Upper lobe of left lung (tissue), 6 donors: ENCODE results near the gene ANGEL2. TPM values are rescaled to one million over a fixed set of nuclear protein-coding genes. Genes with fewer than 3 reads are reported as not detected.

Source experiments
- ATAC-seq, 2 donors: fragments of 200-7000 bp; cut with Tn5 transposase; one replicate each; pipeline ENCODE4 v1.9.1; 2022; ENCODE audit warnings: mild to moderate bottlenecking in 2 of 2, moderate library complexity in 2 of 2; ENCODE audit not compliant: low FRiP score in 2 of 2
- DNase-seq, 2 donors: peaks; one replicate each; pipeline ENCODE4 v3.0.0-alpha.2; 2019 to 2020
- H3K27ac ChIP-seq, 4 donors: fragments of 200-600 bp; sonication (generic); one replicate each; pipeline ENCODE4 v1.5.1; 2016 to 2019
- H3K27me3 ChIP-seq, 4 donors: fragments of 200-600 bp; sonication (generic); one replicate each; pipeline ENCODE4 v1.5.1; 2017 to 2019
- H3K36me3 ChIP-seq, 4 donors: fragments of 200-600 bp; sonication (generic); one replicate each; pipeline ENCODE4 v1.5.1; 2016 to 2019
- H3K4me1 ChIP-seq, 4 donors: fragments of 200-600 bp; sonication (generic); one replicate each; pipeline ENCODE4 v1.5.1; 2018 to 2019
- H3K4me3 ChIP-seq, 4 donors: fragments of 200-600 bp; sonication (generic); one replicate each; pipeline ENCODE4 v1.5.1; 2017 to 2019; ENCODE audit warnings: mild to moderate bottlenecking in 2 of 4, moderate library complexity in 1 of 4
- H3K9me3 ChIP-seq, 4 donors: fragments of 200-600 bp; sonication (generic); one replicate each; pipeline ENCODE4 v1.5.1; 2018 to 2019
- CTCF ChIP-seq, 6 experiments: fragments of 450-650 bp in 4 of 6; fragments of 200-600 bp in 2 of 6; sonication (generic) in 2 of 6; IDR thresholded peaks; one replicate each; pipeline ENCODE4 v1.5.1; 2016 to 2019; ENCODE audit warnings: antibody characterized with exemption in 6 of 6
- EP300 ChIP-seq, 4 donors: sonication (generic); formaldehyde crosslinking; IDR thresholded peaks; one replicate each; pipeline ENCODE4 v1.5.1; 2017; ENCODE audit warnings: antibody characterized with exemption in 4 of 4, control low read depth in 2 of 4
- POLR2A ChIP-seq, 4 donors: fragments of 450-650 bp; IDR thresholded peaks; one replicate each; pipeline ENCODE4 v1.5.1; 2016 to 2017; ENCODE audit warnings: antibody characterized with exemption in 4 of 4, mild to moderate bottlenecking in 2 of 4
- POLR2AphosphoS5 ChIP-seq, 2 donors: sonication (generic); formaldehyde crosslinking; IDR thresholded peaks; one replicate each; pipeline ENCODE4 v1.5.1; 2017; ENCODE audit warnings: antibody characterized with exemption in 2 of 2
- WGBS, 2 donors: methylation state at CpG; one replicate each; pipeline ENCODE4 v1.1.5; 2017 to 2018; 5-methylcytosine and 5-hydroxymethylcytosine counted together
- total RNA-seq, 6 donors: library from RNA; depleted of rRNA in 4 of 6; stranded (reverse); fragments of >200 nt in 4 of 6; gene quantifications; one replicate each; pipeline versions ENCODE4 v1.1.0 to v1.2.1, GENCODE V29; 2016 to 2021
- donor health status: DM: no; HTN: no; CAD: no; lungs with moderate emphysema.
- donor health status: DM: no; HTN: yes; CAD: no; lungs with severe emphysema.

The ANGEL2 gene
- total RNA-seq, 6 donors from 2014 or later = 29.4 to 68.7 (median 35.6) TPM

GRCh38 chr1:212964102-212964501 lies 51.6 kb downstream of the ANGEL2 start:
- no peak for TF ChIP-seq CTCF (IDR thresholded peaks at IDR 0.05)
- no peak for TF ChIP-seq POLR2A (IDR thresholded peaks at IDR 0.05)
- no peak for TF ChIP-seq EP300 (IDR thresholded peaks at IDR 0.05)
- TF ChIP-seq POLR2AphosphoS5 (IDR thresholded peaks at IDR 0.05) = no peak
- Histone ChIP-seq H3K4me1 (no peaks in the 10 kb centered on the region), H3K27ac (no peak overlapping the region), H3K9me3 (no peaks in the 10 kb centered on the region), H3K36me3 (no peaks in the 10 kb centered on the region), H3K27me3 (no peaks in the 10 kb centered on the region), H3K4me3 (no peak overlapping the region)
- 85 to 88% methylated on average over 6 of the region's 6 CpGs for WGBS, 2 donors
- DNase-seq (no peak), ATAC-seq (no peak)

DNA sequence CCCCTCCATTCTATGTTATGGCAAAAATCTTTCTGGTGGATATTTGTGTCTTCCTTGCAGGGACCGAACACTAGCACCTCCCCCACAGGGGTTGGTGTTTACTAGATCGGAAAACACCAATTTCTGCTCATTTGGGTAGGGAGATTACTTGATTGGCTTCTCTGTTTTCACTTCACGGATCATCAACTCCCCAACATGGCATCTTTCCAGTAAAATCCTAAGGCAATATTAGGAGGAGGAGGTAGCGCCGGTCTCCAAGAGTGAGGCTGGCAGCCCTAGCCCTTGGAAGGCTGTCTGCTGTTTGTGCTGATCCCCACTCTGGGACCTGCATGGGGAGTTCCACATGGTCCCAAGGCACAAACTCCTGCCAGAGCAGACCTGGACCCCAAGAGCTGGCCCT lies 53.2 kb downstream of the ANGEL2 start:
- H3K36me3 ChIP-seq = no peaks in the 10 kb centered on the region
- ATAC-seq (no peak), DNase-seq (no peak)
- TF ChIP-seq EP300 (IDR thresholded peaks at IDR 0.05) (no peak), CTCF (IDR thresholded peaks at IDR 0.05) (no peak), POLR2AphosphoS5 (IDR thresholded peaks at IDR 0.05) (no peak), POLR2A (IDR thresholded peaks at IDR 0.05) (no peak)
- H3K4me3 ChIP-seq = no peak overlapping the region
- H3K27me3 ChIP-seq = no peaks in the 10 kb centered on the region
- no peaks in the 10 kb centered on the region for H3K4me1 ChIP-seq
- no peaks in the 10 kb centered on the region for H3K9me3 ChIP-seq
- 84 to 94% methylated on average over 5 of the region's 5 CpGs for WGBS, 2 donors
- no peak overlapping the region for H3K27ac ChIP-seq

DNA sequence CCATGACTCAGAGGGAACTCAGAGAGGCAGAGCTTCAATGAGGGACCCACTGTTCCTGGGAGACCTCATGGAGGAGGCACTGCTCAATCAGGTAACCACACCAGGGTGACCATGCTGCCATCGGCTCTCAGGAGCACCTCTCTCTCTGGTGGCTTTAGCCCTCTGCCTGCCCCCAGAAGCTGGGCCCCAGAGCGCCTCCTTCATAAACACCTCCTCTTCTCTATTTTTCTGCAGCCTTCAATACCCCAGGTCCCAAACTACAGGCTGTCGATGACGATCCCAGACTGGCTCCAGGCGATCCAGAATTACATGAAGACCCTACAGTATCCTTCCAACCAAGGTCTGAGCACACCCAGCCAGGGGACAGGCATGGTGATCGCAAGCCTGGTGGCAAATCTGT lies 54.7 kb downstream of the ANGEL2 start:
- Histone ChIP-seq H3K36me3 (no peaks in the 10 kb centered on the region), H3K4me3 (no peak overlapping the region), H3K27ac (no peak overlapping the region), H3K27me3 (no peaks in the 10 kb centered on the region), H3K4me1 (no peaks in the 10 kb centered on the region), H3K9me3 (no peaks in the 10 kb centered on the region)
- WGBS, 2 donors = 94 to 100% methylated on average over 6 of the region's 6 CpGs
- DNase-seq (no peak), ATAC-seq (no peak)
- TF ChIP-seq EP300 (IDR thresholded peaks at IDR 0.05) (no peak), POLR2AphosphoS5 (IDR thresholded peaks at IDR 0.05) (no peak), CTCF (IDR thresholded peaks at IDR 0.05) (no peak), POLR2A (IDR thresholded peaks at IDR 0.05) (no peak)

DNA sequence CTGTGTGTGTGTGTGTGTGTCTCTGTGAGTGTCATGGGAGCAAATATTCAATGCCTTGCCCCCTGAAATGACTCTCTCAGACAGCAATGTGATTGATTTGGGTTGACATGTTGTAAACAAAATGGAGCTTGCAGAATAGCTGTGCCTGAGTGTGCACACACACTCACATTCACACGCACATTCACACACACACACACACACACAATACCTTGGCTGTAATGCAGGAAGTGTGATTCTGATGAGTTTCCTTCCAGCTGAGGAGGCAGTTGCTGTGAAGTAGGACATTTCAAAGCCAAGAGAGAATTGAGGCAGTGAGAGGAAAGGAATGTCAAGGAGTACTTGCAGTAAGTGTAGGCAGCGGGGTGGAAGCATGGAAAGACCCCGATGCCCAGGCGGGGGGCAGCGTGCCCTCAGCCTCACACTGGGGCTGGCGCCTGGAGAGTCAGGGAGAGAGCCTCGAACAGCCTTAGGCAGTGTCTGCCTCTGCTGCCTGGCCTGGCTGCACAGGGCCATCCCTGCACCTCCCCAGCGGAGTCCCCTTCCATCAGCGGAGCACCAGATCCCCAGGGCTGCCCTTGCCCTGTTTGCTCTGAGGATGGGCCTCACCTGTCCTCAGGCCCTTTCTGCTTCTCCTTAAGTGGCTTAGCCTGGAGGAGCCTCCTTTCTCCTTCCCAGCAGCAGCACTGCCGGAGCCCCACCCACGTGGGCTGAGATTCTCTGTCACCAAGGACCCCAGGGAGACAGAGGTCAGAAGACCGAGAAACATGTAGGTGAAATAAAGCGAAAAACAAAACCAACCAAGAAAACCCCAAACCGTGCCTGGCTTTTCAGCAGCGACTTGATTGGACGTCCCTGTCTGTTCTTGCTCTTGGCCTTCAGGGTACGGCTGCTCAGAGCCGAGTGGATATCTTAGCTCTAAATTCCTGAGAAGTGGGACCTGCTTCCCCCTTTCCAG lies 56.1 kb downstream of the ANGEL2 start:
- TF ChIP-seq POLR2AphosphoS5 (IDR thresholded peaks at IDR 0.05) = no peak
- no peak for TF ChIP-seq EP300 (IDR thresholded peaks at IDR 0.05)
- no peak for TF ChIP-seq CTCF (IDR thresholded peaks at IDR 0.05)
- no peak for TF ChIP-seq POLR2A (IDR thresholded peaks at IDR 0.05)
- Histone ChIP-seq H3K9me3 (no peaks in the 10 kb centered on the region), H3K27me3 (no peaks in the 10 kb centered on the region), H3K27ac (no peak overlapping the region), H3K36me3 (no peaks in the 10 kb centered on the region), H3K4me1 (no peaks in the 10 kb centered on the region), H3K4me3 (no peak overlapping the region)
- DNase-seq (peak in 1 of 2 donors; percentile 55), ATAC-seq (no peak)
- WGBS, 2 donors = 78 to 85% methylated on average over 16 to 18 of the region's 18 CpGs
